B cell (primary cell): Measurements from ENCODE around the gene CCDC116.

Source experiments
- CTCF ChIP-seq: fragments of 200-600 bp; IDR thresholded peaks from one replicate; pipeline ENCODE4 v1.8.0; 2022; ENCODE audit warnings: antibody characterized with exemption, mild to moderate bottlenecking
- EZH2 ChIP-seq: IDR thresholded peaks from 2 replicates; pipeline ENCODE4 v1.6.1; 2012; ENCODE audit warnings: borderline replicate concordance, low read depth, mild to moderate bottlenecking, moderate library complexity, low read length; ENCODE audit not compliant: insufficient read depth, poor library complexity, severe bottlenecking

GRCh38 chr22:21652547-21653545 is 20.3 kb downstream of the CCDC116 start:
- TF ChIP-seq CTCF, result no peak
- TF ChIP-seq EZH2, result no peak
